ENCODE results near the gene RAB44.
A peak's percentile ranks its signal among the peaks of the same experiment; 100 is the strongest.

The RAB44 gene

GRCh38 chr6:36670271-36670670, 27.4 kb upstream of the RAB44 start:
- Histone ChIP-seq H3K4me1 (ENCODE audit: control insufficient read depth, insufficient read depth, low read length) (peaks cover 38% of the 10 kb centered on the region), H3K27me3 (ENCODE audit: control insufficient read depth, insufficient read depth, low read length) (no peaks in the 10 kb centered on the region), H3K9me3 (ENCODE audit: control insufficient read depth, insufficient read depth, low read depth, low read length) (peaks cover 4% of the 10 kb centered on the region), H3K4me3 (ENCODE audit: low read depth, low read length) (no peak overlapping the region), H3K9ac (ENCODE audit: low read length) (no peak overlapping the region), H3K36me3 (ENCODE audit: control insufficient read depth, insufficient read depth, low read length) (no peaks in the 10 kb centered on the region), H3K27ac (ENCODE audit: low read depth, low read length) (no peak overlapping the region)

- Histone ChIP-seq H3K4me3 (ENCODE audit: low read depth, low read length) (no peak overlapping the region), H3K27ac (ENCODE audit: low read depth, low read length) (no peak overlapping the region)
These were observed 25.8 kb upstream of the RAB44 start for GRCh38 chr6:36671687-36672375.

GRCh38 chr6:36673882-36674281, 23.7 kb upstream of the RAB44 start:
- Histone ChIP-seq H3K9me3 (ENCODE audit: control insufficient read depth, insufficient read depth, low read depth, low read length) (peaks cover 4% of the 10 kb centered on the region), H3K4me1 (ENCODE audit: control insufficient read depth, insufficient read depth, low read length) (peaks cover 34% of the 10 kb centered on the region), H3K27ac (ENCODE audit: low read depth, low read length) (no peak overlapping the region), H3K9ac (ENCODE audit: low read length) (no peak overlapping the region), H3K4me3 (ENCODE audit: low read depth, low read length) (no peak overlapping the region), H3K36me3 (ENCODE audit: control insufficient read depth, insufficient read depth, low read length) (no peaks in the 10 kb centered on the region), H3K27me3 (ENCODE audit: control insufficient read depth, insufficient read depth, low read length) (peaks cover 2% of the 10 kb centered on the region; the same call in 1 of the 2 replicates)

More at GRCh38 chr6:36671687-36672375, 25.8 kb upstream of the RAB44 start:
- Histone ChIP-seq H3K9ac (ENCODE audit: low read length) (no peak overlapping the region), H3K36me3 (ENCODE audit: control insufficient read depth, insufficient read depth, low read length) (no peaks in the 10 kb centered on the region), H3K27me3 (ENCODE audit: control insufficient read depth, insufficient read depth, low read length) (no peaks in the 10 kb centered on the region), H3K9me3 (ENCODE audit: control insufficient read depth, insufficient read depth, low read depth, low read length) (peaks cover 4% of the 10 kb centered on the region), H3K4me1 (ENCODE audit: control insufficient read depth, insufficient read depth, low read length) (peaks cover 37% of the 10 kb centered on the region)

GRCh38 chr6:36674942-36675341, 22.7 kb upstream of the RAB44 start:
- peaks cover 26% of the 10 kb centered on the region for H3K4me1 ChIP-seq (ENCODE audit: control insufficient read depth, insufficient read depth, low read length)

GRCh38 chr6:36676141-36677058, 21.2 kb upstream of the RAB44 start:
- H3K27ac ChIP-seq (ENCODE audit: low read depth, low read length): peak overlapping the region; percentile 68
- H3K36me3 ChIP-seq (ENCODE audit: control insufficient read depth, insufficient read depth, low read length): no peaks in the 10 kb centered on the region
- peak overlapping the region; percentile 87 for H3K9ac ChIP-seq (ENCODE audit: low read length)
- no peaks in the 10 kb centered on the region for H3K9me3 ChIP-seq (ENCODE audit: control insufficient read depth, insufficient read depth, low read depth, low read length)
- peaks cover 31% of the 10 kb centered on the region for H3K4me1 ChIP-seq (ENCODE audit: control insufficient read depth, insufficient read depth, low read length)
- H3K4me3 ChIP-seq (ENCODE audit: low read depth, low read length): peak overlapping the region; percentile 32; the same call in 1 of the 2 replicates
- peaks cover 15% of the 10 kb centered on the region; the same call in 1 of the 2 replicates for H3K27me3 ChIP-seq (ENCODE audit: control insufficient read depth, insufficient read depth, low read length)

More at GRCh38 chr6:36674942-36675341, 22.7 kb upstream of the RAB44 start:
- Histone ChIP-seq H3K9me3 (ENCODE audit: control insufficient read depth, insufficient read depth, low read depth, low read length) (peaks cover 4% of the 10 kb centered on the region), H3K9ac (ENCODE audit: low read length) (no peak overlapping the region), H3K4me3 (ENCODE audit: low read depth, low read length) (no peak overlapping the region), H3K27me3 (ENCODE audit: control insufficient read depth, insufficient read depth, low read length) (peaks cover 12% of the 10 kb centered on the region; the same call in 1 of the 2 replicates), H3K36me3 (ENCODE audit: control insufficient read depth, insufficient read depth, low read length) (no peaks in the 10 kb centered on the region), H3K27ac (ENCODE audit: low read depth, low read length) (no peak overlapping the region)

DNA sequence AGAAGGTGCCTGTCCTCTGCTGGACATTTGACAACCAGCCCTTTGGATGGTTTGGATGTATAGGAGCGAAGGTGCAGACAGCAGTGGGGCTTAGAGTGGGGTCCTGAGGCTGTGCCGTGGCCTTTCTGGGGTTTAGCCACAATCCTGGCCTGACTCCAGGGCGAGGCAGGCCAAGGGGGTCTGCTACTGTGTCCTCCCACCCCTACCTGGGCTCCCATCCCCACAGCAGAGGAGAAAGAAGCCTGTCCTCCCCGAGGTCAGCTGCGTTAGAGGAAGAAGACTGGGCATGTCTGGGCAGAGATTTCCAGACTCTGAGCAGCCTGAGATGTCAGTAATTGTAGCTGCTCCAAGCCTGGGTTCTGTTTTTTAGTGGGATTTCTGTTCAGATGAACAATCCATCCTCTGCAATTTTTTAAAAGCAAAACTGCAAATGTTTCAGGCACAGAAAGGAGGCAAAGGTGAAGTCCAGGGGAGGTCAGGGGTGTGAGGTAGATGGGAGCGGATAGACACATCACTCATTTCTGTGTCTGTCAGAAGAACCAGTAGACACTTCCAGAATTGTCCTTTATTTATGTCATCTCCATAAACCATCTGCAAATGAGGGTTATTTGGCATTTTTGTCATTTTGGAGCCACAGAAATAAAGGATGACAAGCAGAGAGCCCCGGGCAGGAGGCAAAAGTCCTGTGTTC, 20.4 kb upstream of the RAB44 start:
- peak overlapping the region; percentile 28; the same call in 1 of the 2 replicates for H3K4me3 ChIP-seq (ENCODE audit: low read depth, low read length)
- H3K27ac ChIP-seq (ENCODE audit: low read depth, low read length): peak overlapping the region; percentile 68; the same call in 1 of the 2 replicates
- peaks cover 5% of the 10 kb centered on the region; the same call in 1 of the 2 replicates for H3K36me3 ChIP-seq (ENCODE audit: control insufficient read depth, insufficient read depth, low read length)
- peaks cover 15% of the 10 kb centered on the region; the same call in 1 of the 2 replicates for H3K27me3 ChIP-seq (ENCODE audit: control insufficient read depth, insufficient read depth, low read length)
- H3K4me1 ChIP-seq (ENCODE audit: control insufficient read depth, insufficient read depth, low read length): peaks cover 35% of the 10 kb centered on the region
- H3K9me3 ChIP-seq (ENCODE audit: control insufficient read depth, insufficient read depth, low read depth, low read length): no peaks in the 10 kb centered on the region
- H3K9ac ChIP-seq (ENCODE audit: low read length): peak overlapping the region; percentile 81

- Histone ChIP-seq H3K27ac (ENCODE audit: low read depth, low read length) (no peak overlapping the region; the same call in 1 of the 2 replicates), H3K4me1 (ENCODE audit: control insufficient read depth, insufficient read depth, low read length) (peaks cover 40% of the 10 kb centered on the region), H3K9me3 (ENCODE audit: control insufficient read depth, insufficient read depth, low read depth, low read length) (no peaks in the 10 kb centered on the region), H3K36me3 (ENCODE audit: control insufficient read depth, insufficient read depth, low read length) (peaks cover 11% of the 10 kb centered on the region; the same call in 1 of the 2 replicates), H3K9ac (ENCODE audit: low read length) (peak overlapping the region; percentile 81), H3K4me3 (ENCODE audit: low read depth, low read length) (peak overlapping the region; percentile 86), H3K27me3 (ENCODE audit: control insufficient read depth, insufficient read depth, low read length) (peaks cover 15% of the 10 kb centered on the region; the same call in 1 of the 2 replicates)
These were observed 19.7 kb upstream of the RAB44 start for GRCh38 chr6:36677753-36678487.

- Histone ChIP-seq H3K9me3 (ENCODE audit: control insufficient read depth, insufficient read depth, low read depth, low read length) (no peaks in the 10 kb centered on the region), H3K27me3 (ENCODE audit: control insufficient read depth, insufficient read depth, low read length) (peaks cover 15% of the 10 kb centered on the region; the same call in 1 of the 2 replicates), H3K4me3 (ENCODE audit: low read depth, low read length) (peak within 1 kb of the TSS; percentile 86), H3K9ac (ENCODE audit: low read length) (peak within 1 kb of the TSS; percentile 81), H3K27ac (ENCODE audit: low read depth, low read length) (no peak within 1 kb of the TSS; the same call in 1 of the 2 replicates), H3K4me1 (ENCODE audit: control insufficient read depth, insufficient read depth, low read length) (peaks cover 40% of the 10 kb centered on the region), H3K36me3 (ENCODE audit: control insufficient read depth, insufficient read depth, low read length) (peaks cover 18% of the 10 kb centered on the region)
These were observed 19.1 kb upstream of the RAB44 start, which contains the start of gene CDKN1A for GRCh38 chr6:36678488-36679042. CDKN1A (plus strand) TSS chr6:36678714; CDS start chr6:36684102, 5,388 bp downstream.

- Histone ChIP-seq H3K9me3 (ENCODE audit: control insufficient read depth, insufficient read depth, low read depth, low read length) (no peaks in the 10 kb centered on the region), H3K4me1 (ENCODE audit: control insufficient read depth, insufficient read depth, low read length) (peaks cover 40% of the 10 kb centered on the region), H3K27me3 (ENCODE audit: control insufficient read depth, insufficient read depth, low read length) (peaks cover 15% of the 10 kb centered on the region; the same call in 1 of the 2 replicates), H3K9ac (ENCODE audit: low read length) (peak overlapping the region; percentile 81), H3K27ac (ENCODE audit: low read depth, low read length) (no peak overlapping the region; the same call in 1 of the 2 replicates), H3K4me3 (ENCODE audit: low read depth, low read length) (peak overlapping the region; percentile 86), H3K36me3 (ENCODE audit: control insufficient read depth, insufficient read depth, low read length) (peaks cover 24% of the 10 kb centered on the region)
These were observed 18.4 kb upstream of the RAB44 start for GRCh38 chr6:36679043-36679833.

Measured in HUES6 (cell line).